Activated CD8-positive, alpha-beta T cell treated with anti-CD3 and anti-CD28 coated beads for 36 hours (primary cell): ENCODE results near the gene CRELD1. TPM values are rescaled to one million over a fixed set of nuclear protein-coding genes. Genes with fewer than 3 reads are reported as not detected.
"Not testable (repeated sequence)": the region's sequence is repeated elsewhere in the genome, so short reads cannot be mapped to it uniquely, and the experiment has no call there.

Source experiments
- ATAC-seq: fragments of 200-7000 bp; cut with Tn5 transposase; one replicate; pipeline ENCODE4 v1.10.0; 2021; ENCODE audit warnings: mild to moderate bottlenecking, moderate library complexity
- CTCF ChIA-PET: fragments of 350-600 bp; sonication (Branson Sonifier 250); formaldehyde crosslinking; loops from one replicate; lab custom pipeline; 2021; ENCODE audit warnings: antibody characterized with exemption; lab: Charles Lee
- POLR2A ChIA-PET: fragments of 350-600 bp; sonication (Branson Sonifier 250); formaldehyde crosslinking; loops from one replicate; lab custom pipeline; 2021; ENCODE audit warnings: antibody characterized with exemption; lab: Charles Lee
- DNase-seq: peaks from one replicate; pipeline ENCODE4 v3.0.0-alpha.2; 2020
- H3K27ac Mint-ChIP-seq: one replicate; pipeline ENCODE4 v1.8.0; 2021; ENCODE audit warnings: mild to moderate bottlenecking, mixed read lengths
- H3K27me3 Mint-ChIP-seq: one replicate; pipeline ENCODE4 v1.8.0; 2021; ENCODE audit warnings: mixed read lengths
- H3K36me3 Mint-ChIP-seq: one replicate; pipeline ENCODE4 v1.8.0; 2021; ENCODE audit warnings: low read depth, mixed read lengths
- H3K4me1 Mint-ChIP-seq: one replicate; pipeline ENCODE4 v1.8.0; 2021; ENCODE audit warnings: low read depth, mixed read lengths
- H3K4me3 Mint-ChIP-seq: one replicate; pipeline ENCODE4 v1.8.0; 2021; ENCODE audit warnings: mild to moderate bottlenecking, moderate library complexity, mixed read lengths
- H3K9me3 Mint-ChIP-seq: one replicate; pipeline ENCODE4 v1.8.0; 2021; ENCODE audit warnings: mixed read lengths
- intact Hi-C: fragments of 100-400 bp; cut with micrococcal nuclease; formaldehyde crosslinking; loops from one replicate; pipeline ENCODE4 v1.10.0; 2022
- total RNA-seq, 2 experiments: library from RNA; stranded (reverse); gene quantifications; one replicate each; pipeline ENCODE4 v1.2.3, GENCODE V29; 2021
- TF ChIP-seq, protein P1 (sequence below): fragments of 200-600 bp; IDR thresholded peaks from one replicate; pipeline ENCODE4 v1.8.0; 2022; ENCODE audit warnings: antibody characterized with exemption, mild to moderate bottlenecking

The CRELD1 gene
- total RNA-seq, 2 experiments from 2014 or later = 9.4 to 13.0 TPM

DNA sequence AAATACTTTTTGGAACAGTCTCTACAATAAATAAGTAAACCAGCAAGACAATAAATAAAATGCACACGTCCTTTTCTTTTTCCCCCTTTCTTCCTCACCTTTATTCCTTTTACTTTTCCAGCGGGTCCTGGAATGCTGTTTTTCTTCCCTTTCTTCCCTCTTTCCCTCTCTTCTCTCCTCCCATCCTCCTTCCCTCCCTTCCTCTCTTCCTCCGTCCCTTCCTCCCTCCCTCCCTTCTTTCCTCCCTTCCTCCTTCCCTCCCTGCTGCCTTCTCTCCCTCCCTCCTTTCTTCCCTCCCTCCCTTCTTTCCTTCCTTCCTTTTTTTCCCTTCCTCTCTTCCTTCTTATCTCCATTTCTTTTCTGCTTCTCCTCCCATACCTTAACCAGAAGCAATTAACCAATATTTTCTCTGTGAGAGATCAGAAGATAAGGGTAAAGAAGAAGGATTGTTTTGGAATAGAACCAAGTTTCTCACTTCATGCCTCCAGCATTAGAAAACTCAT lies 34.3 kb upstream of the CRELD1 start:
- no peak for ATAC-seq
- Mint-ChIP-seq H3K27me3 (no peaks in the 10 kb centered on the region), H3K36me3 (peaks cover 9% of the 10 kb centered on the region), H3K4me1 (peaks cover 50% of the 10 kb centered on the region), H3K27ac (no peak overlapping the region), H3K4me3 (no peak overlapping the region), H3K9me3 (peaks cover 3% of the 10 kb centered on the region)
- intact Hi-C loops = no loop called here
- TF ChIP-seq, protein P1, sequence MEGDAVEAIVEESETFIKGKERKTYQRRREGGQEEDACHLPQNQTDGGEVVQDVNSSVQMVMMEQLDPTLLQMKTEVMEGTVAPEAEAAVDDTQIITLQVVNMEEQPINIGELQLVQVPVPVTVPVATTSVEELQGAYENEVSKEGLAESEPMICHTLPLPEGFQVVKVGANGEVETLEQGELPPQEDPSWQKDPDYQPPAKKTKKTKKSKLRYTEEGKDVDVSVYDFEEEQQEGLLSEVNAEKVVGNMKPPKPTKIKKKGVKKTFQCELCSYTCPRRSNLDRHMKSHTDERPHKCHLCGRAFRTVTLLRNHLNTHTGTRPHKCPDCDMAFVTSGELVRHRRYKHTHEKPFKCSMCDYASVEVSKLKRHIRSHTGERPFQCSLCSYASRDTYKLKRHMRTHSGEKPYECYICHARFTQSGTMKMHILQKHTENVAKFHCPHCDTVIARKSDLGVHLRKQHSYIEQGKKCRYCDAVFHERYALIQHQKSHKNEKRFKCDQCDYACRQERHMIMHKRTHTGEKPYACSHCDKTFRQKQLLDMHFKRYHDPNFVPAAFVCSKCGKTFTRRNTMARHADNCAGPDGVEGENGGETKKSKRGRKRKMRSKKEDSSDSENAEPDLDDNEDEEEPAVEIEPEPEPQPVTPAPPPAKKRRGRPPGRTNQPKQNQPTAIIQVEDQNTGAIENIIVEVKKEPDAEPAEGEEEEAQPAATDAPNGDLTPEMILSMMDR = no peak
- CTCF ChIA-PET = no interaction called here
- no peak for DNase-seq
- POLR2A ChIA-PET = no interaction called here

- H3K36me3 Mint-ChIP-seq, ATAC-seq, intact Hi-C loops, H3K27ac Mint-ChIP-seq, DNase-seq, H3K27me3 Mint-ChIP-seq, H3K9me3 Mint-ChIP-seq, H3K4me3 Mint-ChIP-seq: not testable (repeated sequence)
- ChIA-PET CTCF (interaction anchor here (1.5 kb wide), 1 partner anchor 30 kb away, joined by 4 read pairs; no protein-coding TSS in a partner anchor), POLR2A (interaction anchor here (2.3 kb wide), 1 partner anchor 10 kb away, joined by 10 read pairs; the partner anchor contains the start of gene JAGN1)
- peaks cover 41% of the 10 kb centered on the region for H3K4me1 Mint-ChIP-seq
These were observed 32.6 kb upstream of the CRELD1 start for GRCh38 chr3:9900965-9901415.

- TF ChIP-seq, protein P1 = no peak
- ChIA-PET POLR2A (interaction anchor here (0.7 to 2.3 kb wide), 5 partner anchors 8 to 50 kb away, joined by 3 to 14 read pairs (median 4); partner anchors contain the start of genes JAGN1 and PRRT3), CTCF (interaction anchor here (1.4 to 2.1 kb wide), 5 partner anchors 8 to 44 kb away, joined by 4 to 8 read pairs (median 4); partner anchors contain the start of gene CRELD1)
- ATAC-seq = peak; percentile 55
- no peaks in the 10 kb centered on the region for H3K27me3 Mint-ChIP-seq
- intact Hi-C loops = no loop called here
- peak overlapping the region; percentile 73 for H3K27ac Mint-ChIP-seq
- no peak overlapping the region for H3K4me3 Mint-ChIP-seq
- no peaks in the 10 kb centered on the region for H3K9me3 Mint-ChIP-seq
- peak; percentile 39 for DNase-seq
- peaks cover 40% of the 10 kb centered on the region for H3K4me1 Mint-ChIP-seq
- no peaks in the 10 kb centered on the region for H3K36me3 Mint-ChIP-seq
These were observed 31.7 kb upstream of the CRELD1 start for GRCh38 chr3:9901967-9902366.

- Mint-ChIP-seq H3K27ac (peak within 1 kb of the TSS; percentile 73), H3K4me1 (peaks cover 40% of the 10 kb centered on the region), H3K36me3 (no peaks in the 10 kb centered on the region), H3K9me3 (no peaks in the 10 kb centered on the region), H3K27me3 (no peaks in the 10 kb centered on the region), H3K4me3 (peak within 1 kb of the TSS; percentile 46)
- ChIA-PET CTCF (interaction anchor here (0.8 to 2.1 kb wide), 6 partner anchors 9 to 44 kb away, joined by 3 to 8 read pairs (median 4); partner anchors contain the start of gene CRELD1), POLR2A (interaction anchor here (0.7 to 2.3 kb wide), 5 partner anchors 9 to 49 kb away, joined by 3 to 14 read pairs (median 4); partner anchors contain the start of genes JAGN1 and PRRT3)
- TF ChIP-seq, protein P1 = no peak
- DNase-seq (peak; percentile 43), ATAC-seq (peak; percentile 82)
- intact Hi-C loops = no loop called here
These were observed 31.0 kb upstream of the CRELD1 start, which contains the start of gene IL17RE for GRCh38 chr3:9902372-9903237. Gene IL17RE, plus strand, starts transcription at chr3:9902848. Its CDS starts 85 bp downstream, at chr3:9902933.

GRCh38 chr3:9903238-9903624 lies 30.4 kb upstream of the CRELD1 start:
- peak overlapping the region; percentile 73 for H3K27ac Mint-ChIP-seq
- TF ChIP-seq, protein P1 = no peak
- H3K27me3 Mint-ChIP-seq = no peaks in the 10 kb centered on the region
- no peaks in the 10 kb centered on the region for H3K9me3 Mint-ChIP-seq
- H3K36me3 Mint-ChIP-seq = no peaks in the 10 kb centered on the region
- intact Hi-C loops = no loop called here
- peaks cover 37% of the 10 kb centered on the region for H3K4me1 Mint-ChIP-seq
- DNase-seq (peak; percentile 38), ATAC-seq (peak; percentile 13)
- POLR2A ChIA-PET = interaction anchor here (1.8 to 2.3 kb wide), 2 partner anchors 10 to 12 kb away, joined by 10 to 14 read pairs; partner anchors contain the start of gene JAGN1
- peak overlapping the region; percentile 46 for H3K4me3 Mint-ChIP-seq
- CTCF ChIA-PET = interaction anchor here (0.8 to 2.1 kb wide), 5 partner anchors 10 to 43 kb away, joined by 3 to 8 read pairs (median 4); partner anchors contain the start of gene CRELD1
